Keratinocyte (primary cell): ENCODE data around the gene IL3. TPM values are rescaled to one million over a fixed set of nuclear protein-coding genes. Genes with fewer than 3 reads are reported as not detected.
"Not testable (repeated sequence)": the region's sequence is repeated elsewhere in the genome, so short reads cannot be mapped to it uniquely, and the experiment has no call there.

ENCODE experiments used
- DNase-seq: peaks from one replicate; pipeline ENCODE4 v3.0.0-alpha.2; 2011; ENCODE audit warnings: low read depth, missing footprints, low spot score
- FAIRE-seq: peaks from 2 replicates; lab custom pipeline; 2011; peaks lifted over from hg19 to GRCh38; lab: Jason Lieb, UNC
- H2AFZ ChIP-seq: 2 replicates; pipeline ENCODE4 v1.6.0; 2012; ENCODE audit warnings: low read length, control low read depth, inconsistent platforms; ENCODE audit not compliant: control insufficient read depth
- H3K27ac ChIP-seq: 2 replicates; pipeline ENCODE4 v1.5.1; 2011; ENCODE audit warnings: low read length; ENCODE audit not compliant: control insufficient read depth, insufficient read depth
- H3K27me3 ChIP-seq: 3 replicates; pipeline ENCODE4 v1.6.0; 2011; ENCODE audit warnings: low read length; ENCODE audit not compliant: control insufficient read depth, insufficient read depth; ENCODE audit errors: extremely low read depth
- H3K36me3 ChIP-seq, 2 experiments: 2 replicates in 1 of 2; 3 replicates in 1 of 2; pipeline ENCODE4 v1.5.1; 2011; ENCODE audit warnings: low read length in 2 of 2, mild to moderate bottlenecking in 1 of 2; ENCODE audit not compliant: control insufficient read depth in 2 of 2, insufficient read depth in 2 of 2; ENCODE audit errors: extremely low read depth in 1 of 2
- H3K4me1 ChIP-seq: 3 replicates; pipeline ENCODE4 v1.5.1; 2011; ENCODE audit warnings: low read length; ENCODE audit not compliant: control insufficient read depth, insufficient read depth; ENCODE audit errors: extremely low read depth
- H3K4me2 ChIP-seq: 3 replicates; pipeline ENCODE4 v1.6.0; 2011; ENCODE audit warnings: low read depth, low read length; ENCODE audit not compliant: control insufficient read depth, insufficient read depth; ENCODE audit errors: extremely low read depth
- H3K4me3 ChIP-seq, 3 experiments: fragments of 200-600 bp in 1 of 3; sonication (generic) in 1 of 3; 2 replicates in 2 of 3; 3 replicates in 1 of 3; pipeline ENCODE4 v1.5.1; 2011 to 2016; ENCODE audit warnings: low read length in 3 of 3, mild to moderate bottlenecking in 3 of 3, control low read depth in 2 of 3, inconsistent platforms in 1 of 3, low read depth in 1 of 3, mixed read lengths in 1 of 3, mixed run types in 1 of 3, moderate library complexity in 1 of 3; ENCODE audit not compliant: control insufficient read depth in 2 of 3, insufficient read depth in 2 of 3; ENCODE audit errors: extremely low read depth in 1 of 3
- H3K79me2 ChIP-seq: 2 replicates; pipeline ENCODE4 v1.6.0; 2012; ENCODE audit warnings: low read length; ENCODE audit not compliant: control insufficient read depth, insufficient read depth
- H3K9ac ChIP-seq: 3 replicates; pipeline ENCODE4 v1.6.0; 2011; ENCODE audit warnings: low read length; ENCODE audit not compliant: control insufficient read depth, insufficient read depth; ENCODE audit errors: extremely low read depth
- H3K9me1 ChIP-seq: 3 replicates; pipeline ENCODE4 v1.6.0; 2011; ENCODE audit warnings: low read length; ENCODE audit not compliant: control insufficient read depth, insufficient read depth; ENCODE audit errors: extremely low read depth
- H3K9me3 ChIP-seq: 2 replicates; pipeline ENCODE4 v1.5.1; 2012; ENCODE audit warnings: low read depth, low read length; ENCODE audit not compliant: control insufficient read depth
- H4K20me1 ChIP-seq: 3 replicates; pipeline ENCODE4 v1.6.0; 2011; ENCODE audit warnings: low read length; ENCODE audit not compliant: control insufficient read depth, insufficient read depth; ENCODE audit errors: extremely low read depth
- CTCF ChIP-seq, 3 experiments: IDR thresholded peaks in 1 of 3; conservative IDR thresholded peaks in 1 of 3; optimal IDR thresholded peaks in 1 of 3; 2 replicates in 2 of 3; 3 replicates in 1 of 3; pipeline versions ENCODE3 to v1.5.1; 2011; ENCODE audit warnings: low read length in 3 of 3, mild to moderate bottlenecking in 3 of 3, moderate library complexity in 2 of 3, control low read depth in 1 of 3, inconsistent platforms in 1 of 3; ENCODE audit not compliant: insufficient read depth in 2 of 3; ENCODE audit errors: extremely low read depth in 1 of 3
- EZH2 ChIP-seq: IDR thresholded peaks from one replicate; pipeline ENCODE4 v1.6.1; 2012; ENCODE audit warnings: inconsistent platforms, mild to moderate bottlenecking, low read length, moderate library complexity
- dilution Hi-C: fragments of 300-500 bp; cut with MboI; formaldehyde crosslinking; loops from one replicate; pipeline ENCODE4 v1.7.0; 2020; ENCODE audit warnings: low sequenced_read_pairs; ENCODE audit not compliant: extremely low pct_ligation_motif_present
- polyA plus RNA-seq, 5 experiments: library from polyadenylated mRNA; depleted of rRNA in 3 of 5; stranded (reverse) in 3 of 5; stranded (forward) in 1 of 5; unstranded in 1 of 5; fragments of >200 nt; gene quantifications; 1 replicate in 1 of 5; 2 replicates in 3 of 5; 3 replicates in 1 of 5; pipeline versions ENCODE4 v1.2.1 to v1.2.3, GENCODE V29; 2011 to 2012; ENCODE audit warnings: missing spikeins in 2 of 5, low read depth in 1 of 5, low replicate concordance in 1 of 5

IL3 gene
- polyA plus RNA-seq, 1 donor (not counting 4 experiments of a cell fraction or from before 2014, with no cell fraction given) = not detected

- Histone ChIP-seq H3K27me3 (no peaks in the 10 kb centered on the region), H3K4me2 (no peak overlapping the region), H4K20me1 (no peaks in the 10 kb centered on the region), H3K9me1 (peaks cover 5% of the 10 kb centered on the region), H2AFZ (no peak overlapping the region), H3K4me3 (no peak overlapping the region), H3K27ac (no peak overlapping the region), H3K9ac (no peak overlapping the region), H3K4me1 (peaks cover 30% of the 10 kb centered on the region), H3K79me2 (no peaks in the 10 kb centered on the region), H3K36me3 (no peaks in the 10 kb centered on the region), H3K9me3 (no peaks in the 10 kb centered on the region)
- FAIRE-seq (no peak), DNase-seq (peak; percentile 44)
- dilution Hi-C loops = no loop called here
- no peak for TF ChIP-seq CTCF (optimal IDR thresholded peaks at IDR 0.05 in 1 of 3, IDR thresholded peaks at IDR 0.05 in 1 of 3, conservative IDR thresholded peaks at IDR 0.05 in 1 of 3; ENCODE audit: extremely low read depth in 1 of 3, insufficient read depth in 2 of 3, low read length in 3 of 3)
- TF ChIP-seq EZH2 = no peak
Observed at GRCh38 chr5:132104556-132104955, 44.1 kb downstream of the IL3 start.

- H3K9me1 ChIP-seq = peaks cover 5% of the 10 kb centered on the region
- H3K27ac ChIP-seq = no peak overlapping the region
- H3K4me1 ChIP-seq = peaks cover 30% of the 10 kb centered on the region
- no peaks in the 10 kb centered on the region for H3K27me3 ChIP-seq
- H3K4me2 ChIP-seq = no peak overlapping the region
- no peaks in the 10 kb centered on the region for H4K20me1 ChIP-seq
- no peaks in the 10 kb centered on the region for H3K9me3 ChIP-seq
- no peaks in the 10 kb centered on the region for H3K36me3 ChIP-seq
- DNase-seq (no peak), FAIRE-seq (no peak)
- no peak for TF ChIP-seq EZH2
- no peak for TF ChIP-seq CTCF (optimal IDR thresholded peaks at IDR 0.05 in 1 of 3, IDR thresholded peaks at IDR 0.05 in 1 of 3, conservative IDR thresholded peaks at IDR 0.05 in 1 of 3; ENCODE audit: extremely low read depth in 1 of 3, insufficient read depth in 2 of 3, low read length in 3 of 3)
- dilution Hi-C loops = no loop called here
- no peak overlapping the region for H3K9ac ChIP-seq
- H2AFZ ChIP-seq = no peak overlapping the region
- no peaks in the 10 kb centered on the region for H3K79me2 ChIP-seq
- H3K4me3 ChIP-seq = no peak overlapping the region
Observed at GRCh38 chr5:132105688-132106087, 45.2 kb downstream of the IL3 start.

- H3K4me3 ChIP-seq, H3K27ac ChIP-seq, H3K79me2 ChIP-seq, H2AFZ ChIP-seq, DNase-seq, FAIRE-seq, H3K4me2 ChIP-seq, H3K9ac ChIP-seq, dilution Hi-C loops, H3K9me3 ChIP-seq, H3K36me3 ChIP-seq, H4K20me1 ChIP-seq, H3K27me3 ChIP-seq, H3K9me1 ChIP-seq: not testable (repeated sequence)
- H3K4me1 ChIP-seq = peaks cover 14% of the 10 kb centered on the region
Observed at GRCh38 chr5:132108495-132108894, 48.0 kb downstream of the IL3 start.

- H3K9ac ChIP-seq, dilution Hi-C loops, H4K20me1 ChIP-seq, H3K4me1 ChIP-seq, H3K9me1 ChIP-seq, H3K27me3 ChIP-seq, H2AFZ ChIP-seq, DNase-seq, H3K9me3 ChIP-seq, FAIRE-seq, H3K79me2 ChIP-seq, H3K27ac ChIP-seq, H3K4me2 ChIP-seq, H3K4me3 ChIP-seq, H3K36me3 ChIP-seq: not testable (repeated sequence)
Observed at GRCh38 chr5:132108957-132109356, 48.5 kb downstream of the IL3 start.
